NCI-H1417 (cell line): ENCODE measurements around the gene MTCH1.
A peak's percentile ranks its signal among the peaks of the same experiment; 100 is the strongest.

Experiments
- DNase-seq, 3 experiments: peaks; one replicate each; lab custom pipeline; 2025; lab: John Stamatoyannopoulos, UW

MTCH1 gene, protein sequence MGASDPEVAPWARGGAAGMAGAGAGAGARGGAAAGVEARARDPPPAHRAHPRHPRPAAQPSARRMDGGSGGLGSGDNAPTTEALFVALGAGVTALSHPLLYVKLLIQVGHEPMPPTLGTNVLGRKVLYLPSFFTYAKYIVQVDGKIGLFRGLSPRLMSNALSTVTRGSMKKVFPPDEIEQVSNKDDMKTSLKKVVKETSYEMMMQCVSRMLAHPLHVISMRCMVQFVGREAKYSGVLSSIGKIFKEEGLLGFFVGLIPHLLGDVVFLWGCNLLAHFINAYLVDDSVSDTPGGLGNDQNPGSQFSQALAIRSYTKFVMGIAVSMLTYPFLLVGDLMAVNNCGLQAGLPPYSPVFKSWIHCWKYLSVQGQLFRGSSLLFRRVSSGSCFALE

DNA sequence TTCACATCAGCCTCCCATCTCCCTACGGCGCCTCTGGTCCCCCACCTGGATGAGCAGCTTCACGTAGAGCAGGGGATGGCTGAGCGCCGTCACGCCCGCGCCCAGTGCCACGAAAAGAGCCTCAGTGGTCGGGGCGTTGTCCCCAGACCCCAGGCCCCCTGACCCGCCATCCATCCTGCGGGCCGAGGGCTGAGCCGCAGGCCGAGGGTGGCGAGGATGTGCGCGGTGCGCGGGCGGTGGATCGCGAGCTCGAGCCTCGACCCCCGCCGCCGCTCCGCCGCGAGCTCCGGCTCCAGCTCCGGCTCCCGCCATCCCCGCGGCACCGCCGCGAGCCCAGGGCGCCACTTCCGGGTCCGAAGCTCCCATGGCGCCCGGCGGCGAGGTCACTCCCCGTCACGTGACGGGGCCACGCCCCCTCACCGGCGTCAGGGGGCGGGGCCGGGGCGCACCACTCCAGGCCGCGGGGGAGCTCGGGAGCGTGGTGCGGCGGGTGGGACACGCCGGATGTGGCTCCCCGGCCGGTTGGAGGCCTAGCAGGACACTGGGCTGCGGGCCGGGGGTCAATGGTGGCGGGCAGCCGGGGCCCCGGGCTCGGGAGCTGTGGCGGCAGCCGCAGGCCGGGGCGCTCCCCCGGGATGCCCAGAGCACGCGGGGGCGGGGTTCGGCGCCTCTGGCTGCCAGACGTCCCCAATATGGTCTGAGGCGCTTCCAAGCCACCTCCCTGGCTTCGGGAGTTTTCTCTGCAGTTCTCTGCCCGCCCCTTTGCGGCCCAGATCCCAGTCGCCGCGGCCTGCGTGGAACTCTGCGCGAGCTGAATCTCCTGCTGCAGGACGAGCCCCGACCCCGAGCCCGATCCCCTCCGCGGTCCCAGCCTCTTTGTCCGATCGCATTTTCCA, at the start of gene MTCH1:
Gene MTCH1 (minus strand): TSS at position 389 of the 896 bp plus-strand sequence. CDS start 23 bp downstream, at position 366.
- peak; percentile 92 to 97 (median 94) for DNase-seq

DNA sequence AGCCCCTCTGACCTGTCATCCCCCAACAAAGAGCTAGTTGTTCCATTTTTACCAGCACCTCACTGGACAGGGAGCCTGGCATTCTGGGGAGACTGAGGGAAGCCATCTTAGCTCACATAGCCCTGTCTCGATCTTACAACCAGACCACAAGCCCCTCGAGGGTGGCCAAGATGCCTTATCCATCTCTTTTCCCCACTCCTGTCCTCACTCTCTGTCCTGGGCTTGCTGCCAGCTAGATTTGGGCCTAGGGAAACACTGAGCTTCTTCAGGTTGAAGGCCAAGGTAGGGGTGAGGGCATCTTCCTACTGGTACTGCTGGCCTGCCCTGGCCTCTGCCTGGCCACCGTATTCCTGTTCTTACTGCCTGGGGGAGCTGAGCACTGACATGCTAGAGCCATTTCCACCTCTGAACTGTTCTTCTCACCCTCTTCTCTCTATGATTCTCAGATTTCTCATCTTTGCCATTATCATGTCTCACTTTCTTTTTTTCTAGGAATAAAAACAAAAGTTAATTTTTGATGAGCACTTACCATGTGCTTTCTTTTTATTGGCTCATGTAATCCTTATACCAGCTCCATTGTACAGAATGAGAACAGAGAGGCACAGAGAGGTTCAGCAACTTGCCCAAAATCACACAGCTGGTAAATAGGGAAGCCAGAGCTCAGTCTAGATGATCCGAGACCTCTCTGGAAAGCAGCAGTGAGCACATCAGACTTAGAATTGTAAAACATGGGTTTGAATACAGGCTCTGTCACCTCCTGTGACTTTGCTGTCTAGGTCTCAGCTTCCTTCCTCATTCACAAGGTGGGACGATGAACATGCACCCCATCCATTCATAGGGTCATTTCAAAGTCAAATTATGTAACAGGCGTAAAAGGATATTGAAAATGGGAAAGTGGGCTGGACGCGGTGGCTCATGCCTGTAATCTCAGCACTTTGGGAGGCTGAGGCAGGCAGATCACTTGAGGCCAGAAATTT, 48.1 kb upstream of the MTCH1 start:
- DNase-seq = no peak

DNA sequence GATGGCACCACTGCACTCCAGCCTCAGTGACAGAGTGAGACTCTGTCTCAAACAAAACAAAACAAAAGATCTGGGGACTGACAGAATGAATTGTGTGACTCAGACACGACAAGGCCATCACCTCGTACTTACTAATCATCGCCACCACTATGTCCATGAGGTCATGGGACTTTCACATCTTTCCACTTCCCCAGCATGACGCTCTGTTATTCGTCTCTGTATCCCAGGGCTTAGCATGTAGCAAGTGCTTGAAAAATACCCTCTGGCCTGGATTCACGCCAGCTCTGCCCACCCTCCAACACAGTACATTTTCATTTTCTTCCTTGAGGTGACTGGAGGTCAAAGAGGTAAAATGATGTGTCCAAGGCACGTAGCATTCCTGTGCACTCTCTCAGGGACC, 47.3 kb upstream of the MTCH1 start:
- no peak for DNase-seq

DNA sequence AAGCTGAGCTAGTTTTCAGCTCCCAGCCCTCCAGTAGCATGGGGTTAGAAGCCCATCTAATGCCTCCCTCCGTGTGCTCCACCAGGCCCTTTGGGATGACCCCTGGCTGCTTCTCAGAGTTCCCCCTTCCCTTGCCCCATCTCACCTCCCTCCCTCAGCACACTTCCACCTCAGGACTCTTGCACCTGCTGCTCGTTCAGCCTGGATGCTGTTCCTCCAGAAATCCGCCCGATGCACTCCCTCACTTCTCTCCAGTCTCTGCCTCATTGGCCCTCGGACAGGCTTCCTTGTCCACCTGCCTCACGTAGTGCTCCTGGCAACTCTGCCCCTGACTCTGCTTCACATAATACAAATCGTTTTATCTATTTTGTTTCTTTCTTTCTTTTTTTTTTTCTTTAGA, 46.2 kb upstream of the MTCH1 start:
- no peak for DNase-seq

DNA sequence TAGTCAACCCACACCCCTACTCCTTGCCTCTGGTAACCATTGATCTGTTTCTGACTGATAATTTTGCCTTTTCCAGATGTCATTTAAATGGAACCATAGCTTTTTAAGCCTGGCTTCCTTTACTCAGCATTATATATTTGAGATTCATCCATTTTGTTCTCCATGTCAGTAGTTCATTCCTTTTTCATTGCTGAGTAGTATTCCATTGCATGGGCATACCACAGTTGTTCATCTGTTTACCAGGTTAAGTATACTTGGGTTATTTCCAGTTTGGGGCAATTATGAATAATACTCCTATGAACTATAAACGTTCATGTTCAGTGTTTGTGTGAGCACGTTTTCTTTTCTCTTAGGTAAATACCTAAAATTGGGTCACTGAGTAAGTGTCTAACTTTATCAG, 44.6 kb upstream of the MTCH1 start:
- DNase-seq = no peak

DNA sequence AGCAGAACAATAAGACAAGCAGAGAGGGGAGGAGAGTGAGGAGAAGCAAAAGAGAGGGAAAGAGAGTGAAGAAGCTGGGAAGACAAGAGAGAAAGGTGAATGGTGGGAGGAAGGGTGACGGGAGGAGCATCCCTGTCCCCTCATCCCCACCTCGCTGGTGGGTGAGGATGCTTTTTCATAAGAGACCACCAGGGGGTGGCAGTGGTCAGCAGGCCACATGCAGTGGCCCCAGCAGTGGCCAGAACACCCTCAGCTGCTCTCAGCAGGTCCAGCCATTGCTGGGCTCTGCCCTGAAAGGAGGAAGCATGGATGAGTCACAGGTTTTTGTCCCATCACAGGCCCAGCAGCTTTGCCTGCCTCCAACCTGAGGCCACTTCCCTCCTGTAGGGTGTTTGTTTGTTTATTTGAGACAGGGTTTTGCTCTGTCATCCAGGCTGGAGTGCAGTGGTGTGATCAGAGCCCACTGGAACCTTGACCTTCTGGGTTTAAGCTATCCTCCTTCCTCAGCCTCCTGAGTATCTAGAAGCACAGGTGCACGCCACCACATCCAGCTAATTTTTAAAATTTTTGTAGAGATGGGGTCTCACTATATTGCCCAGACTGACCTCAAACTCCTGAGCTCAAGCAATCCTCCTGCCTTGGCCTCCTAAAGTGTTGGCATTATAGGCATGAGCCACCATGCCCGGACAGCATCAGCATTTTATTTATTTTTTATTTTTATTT, 43.4 kb upstream of the MTCH1 start:
- peak; percentile 38 to 49 (median 41) for DNase-seq

DNA sequence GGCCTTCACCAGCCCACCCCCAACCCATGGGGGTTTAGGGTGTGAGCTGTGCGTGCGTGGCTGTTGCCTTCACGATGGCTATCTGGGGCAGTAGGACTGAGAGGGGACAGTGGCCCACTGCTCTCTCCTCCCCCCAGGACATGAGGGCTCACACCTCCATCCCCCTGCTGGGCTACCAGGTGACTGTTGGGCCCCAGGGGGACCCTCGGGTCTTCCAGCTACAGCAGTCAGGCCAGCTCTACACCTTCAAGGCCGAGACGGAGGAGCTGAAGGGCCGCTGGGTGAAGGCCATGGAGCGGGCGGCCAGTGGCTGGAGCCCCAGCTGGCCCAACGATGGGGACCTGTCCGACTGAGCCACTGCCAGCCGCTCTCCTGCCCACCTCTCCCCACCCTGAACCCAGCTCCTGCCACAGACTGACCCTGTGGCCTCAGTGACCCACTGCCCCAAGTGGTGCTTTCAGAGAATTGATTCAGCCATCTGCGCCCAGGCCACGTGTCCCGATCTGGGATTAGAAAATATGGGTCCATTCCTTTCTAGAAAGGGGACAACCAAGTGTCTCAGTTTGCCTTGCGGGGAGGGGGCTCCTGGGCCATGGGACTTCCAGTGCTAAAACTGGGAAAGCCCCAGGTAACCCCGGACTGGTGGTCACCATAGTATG, 41.9 kb upstream of the MTCH1 start:
- no peak for DNase-seq

DNA sequence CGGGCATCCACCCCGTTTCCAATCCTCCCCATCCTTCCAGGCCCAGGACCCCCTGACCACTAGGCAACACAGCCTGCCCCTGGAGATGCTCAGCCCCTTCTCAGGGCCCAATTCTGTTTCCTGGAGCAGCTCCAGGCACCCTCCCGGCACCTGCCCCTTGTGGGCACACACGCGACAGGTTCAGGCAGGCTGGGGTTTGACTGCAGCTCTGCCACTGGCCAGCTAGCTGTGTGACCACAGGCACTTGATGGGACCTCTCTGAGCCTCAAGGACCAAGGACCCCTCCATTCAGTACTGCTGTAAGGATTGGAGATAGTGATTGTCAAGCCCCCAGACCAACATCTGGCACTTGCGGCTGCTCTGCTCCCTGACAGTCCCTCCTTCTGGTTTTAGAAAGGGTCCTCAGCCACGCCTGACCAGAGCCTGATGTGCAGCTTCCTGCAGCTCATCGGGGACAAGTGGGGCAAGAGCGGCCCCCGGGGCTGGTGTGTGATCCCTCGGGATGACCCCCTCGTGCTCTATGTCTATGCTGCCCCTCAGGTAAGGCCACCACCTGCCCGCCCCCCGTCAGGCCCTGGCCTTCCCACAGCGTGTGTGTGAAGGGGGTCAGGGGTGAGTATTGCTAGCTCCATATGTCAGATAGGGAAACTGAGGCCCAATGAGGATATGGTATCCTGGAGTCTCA, 41.2 kb upstream of the MTCH1 start:
- no peak for DNase-seq

DNA sequence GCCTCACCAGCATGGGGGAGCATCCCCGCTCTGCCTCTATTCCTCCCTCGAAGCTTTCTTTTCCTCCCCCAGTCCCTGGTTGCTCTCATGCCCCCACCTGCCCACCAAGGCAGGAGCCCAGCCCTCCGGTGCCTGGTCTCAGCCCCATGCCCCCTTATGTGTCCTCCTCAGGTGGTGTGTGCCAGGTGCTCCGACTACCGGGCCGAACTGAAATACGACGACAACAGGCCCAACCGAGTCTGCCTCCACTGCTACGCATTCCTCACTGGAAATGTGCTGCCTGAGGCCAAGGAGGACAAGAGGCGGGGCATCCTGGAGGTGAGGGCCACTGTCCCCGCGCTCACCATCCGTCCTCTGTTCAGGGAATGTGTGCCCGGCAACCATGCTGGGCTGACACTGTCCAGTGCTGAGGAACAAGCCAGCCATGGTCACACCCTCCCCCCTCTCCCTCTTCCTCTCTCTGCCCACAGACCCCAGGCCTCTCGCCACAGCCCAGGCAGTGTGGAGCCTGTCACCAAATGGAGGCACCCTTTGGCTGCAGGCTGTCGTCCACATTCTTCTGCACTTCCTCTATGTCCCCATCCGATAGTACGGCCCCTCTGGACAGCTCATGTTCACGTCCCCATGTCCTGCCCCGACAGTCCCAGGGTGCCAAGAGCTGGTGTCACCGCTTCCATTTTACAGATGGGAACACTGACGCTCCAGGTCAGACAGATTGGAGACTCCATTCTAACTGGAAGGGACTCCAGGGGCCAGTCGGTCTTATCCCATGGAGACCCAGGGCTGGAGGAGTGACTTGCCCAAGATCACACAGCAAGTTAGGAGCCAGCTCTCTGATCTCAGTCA, 39.8 kb upstream of the MTCH1 start:
- DNase-seq = no peak

DNA sequence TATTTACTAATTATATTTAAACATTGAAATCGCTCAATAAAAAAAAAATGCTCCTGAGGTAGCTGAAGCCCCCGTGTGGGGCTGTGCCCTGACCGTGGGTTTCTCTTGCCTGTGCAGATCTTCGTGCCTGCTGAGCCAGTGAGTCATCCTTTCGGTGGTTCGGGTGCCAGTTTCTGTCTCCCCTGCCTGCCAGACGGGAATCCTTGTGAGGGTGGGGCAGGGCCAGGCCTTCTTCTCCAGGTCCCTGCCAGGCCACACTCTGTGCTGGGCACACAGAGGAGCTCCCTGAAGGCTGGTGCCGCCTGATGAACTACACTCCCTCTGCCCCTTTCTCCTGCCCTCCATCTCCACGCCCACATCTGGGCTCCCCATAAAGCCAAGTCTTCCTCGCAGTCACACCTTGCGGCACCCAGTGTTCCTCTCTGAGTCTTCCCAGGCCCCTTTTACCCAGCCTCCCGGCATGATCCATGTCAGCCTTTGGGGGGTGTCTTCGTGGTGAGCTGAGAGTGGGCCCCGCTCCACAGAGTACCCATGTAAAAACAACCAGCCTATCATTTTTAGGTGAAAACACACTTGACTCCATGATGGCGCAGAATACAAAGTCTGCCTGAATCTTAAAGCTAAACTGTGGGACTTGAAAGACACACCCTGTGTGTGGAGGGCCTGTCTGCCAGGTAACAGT, 38.8 kb upstream of the MTCH1 start:
- DNase-seq = no peak

DNA sequence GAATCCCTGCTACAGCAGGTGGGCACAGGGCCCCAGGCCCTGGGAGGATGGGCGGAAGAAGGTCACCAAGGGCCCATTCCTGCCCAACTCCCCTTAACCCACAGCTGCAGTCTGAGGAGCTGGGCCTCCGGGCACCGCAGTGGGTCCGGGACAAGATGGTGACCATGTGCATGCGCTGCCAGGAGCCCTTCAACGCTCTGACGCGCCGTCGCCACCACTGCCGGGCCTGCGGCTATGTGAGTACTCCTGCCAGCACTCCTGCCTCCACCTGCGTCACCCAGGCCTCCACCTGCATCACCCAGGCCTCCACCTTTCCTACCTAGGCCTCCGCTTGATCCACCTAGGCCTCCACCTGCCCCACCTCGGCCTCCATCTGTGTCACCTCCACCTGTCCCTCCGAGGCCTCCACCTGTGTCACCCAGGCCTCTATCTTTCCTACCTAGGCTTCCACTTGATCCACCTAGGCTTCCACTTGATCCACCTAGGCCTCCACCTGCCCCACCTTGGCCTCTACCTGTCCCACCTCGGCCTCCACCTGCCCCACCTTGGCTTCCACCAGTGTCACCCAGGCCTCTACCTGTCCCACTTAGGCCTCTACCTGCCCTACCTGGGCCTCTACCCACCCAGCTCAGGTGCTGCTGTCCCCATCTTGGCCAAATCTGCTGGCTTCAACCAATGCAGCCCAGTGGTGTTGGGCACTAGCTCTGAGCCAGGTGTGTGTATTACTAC, 36.3 kb upstream of the MTCH1 start:
- no peak for DNase-seq

DNA sequence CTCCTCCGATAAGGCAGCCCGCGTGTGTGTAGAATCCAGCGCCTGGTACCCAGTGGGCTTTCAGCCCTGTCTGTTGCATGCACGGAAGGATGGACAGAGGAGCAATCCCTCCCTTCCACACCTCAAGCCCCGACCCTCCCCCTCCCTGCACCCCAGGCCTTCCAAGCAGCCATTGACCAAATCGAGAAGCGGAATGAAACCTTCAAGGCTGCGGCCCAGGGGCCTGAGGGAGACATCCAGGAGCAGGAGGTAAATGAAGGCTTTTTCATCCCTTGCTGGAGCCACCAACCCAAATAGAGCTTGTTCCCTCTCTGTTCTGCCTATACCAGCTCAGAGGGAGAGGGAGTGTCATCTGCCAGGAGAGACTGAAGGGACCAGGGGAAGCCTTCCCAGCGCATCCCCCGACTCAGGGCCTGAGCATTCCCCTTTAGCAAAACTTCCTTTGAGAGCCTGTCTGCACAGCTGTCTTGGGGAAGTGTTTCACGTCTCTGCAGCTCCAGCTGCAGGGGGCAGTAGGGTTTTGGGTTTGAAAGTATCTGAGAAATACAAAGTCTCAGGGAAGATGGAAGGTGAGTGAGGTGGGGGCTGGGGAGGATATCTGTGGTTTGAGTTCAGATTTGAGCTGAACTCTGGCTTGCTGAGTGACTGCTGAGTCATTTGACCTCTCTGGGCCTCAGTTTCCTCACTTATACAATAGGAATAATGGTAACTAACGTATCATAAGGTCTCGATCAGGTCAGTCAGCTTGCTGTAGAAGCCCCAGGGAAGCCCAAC, 35.5 kb upstream of the MTCH1 start:
- peak in 1 of 3 experiments; percentile 44 for DNase-seq

DNA sequence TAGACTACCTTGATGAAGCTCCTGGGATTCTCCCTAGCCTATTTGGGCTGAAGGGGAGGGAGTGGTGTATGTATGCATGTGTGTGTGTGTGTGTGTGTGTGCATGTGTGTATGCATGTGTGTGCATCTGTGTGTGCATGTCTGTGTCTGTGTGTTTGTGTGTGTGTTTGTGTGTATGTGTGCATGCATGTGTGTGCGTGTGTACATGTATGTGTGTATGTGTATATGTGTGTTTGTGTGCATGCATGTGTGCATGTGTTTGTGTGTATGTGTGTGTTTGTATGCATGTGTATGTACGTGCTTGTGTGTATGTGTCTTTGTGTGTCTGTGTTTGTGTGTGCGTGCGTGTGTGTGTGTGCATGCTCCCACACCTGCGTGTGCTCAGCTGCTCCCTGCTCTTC, 34.8 kb upstream of the MTCH1 start:
- no peak for DNase-seq

DNA sequence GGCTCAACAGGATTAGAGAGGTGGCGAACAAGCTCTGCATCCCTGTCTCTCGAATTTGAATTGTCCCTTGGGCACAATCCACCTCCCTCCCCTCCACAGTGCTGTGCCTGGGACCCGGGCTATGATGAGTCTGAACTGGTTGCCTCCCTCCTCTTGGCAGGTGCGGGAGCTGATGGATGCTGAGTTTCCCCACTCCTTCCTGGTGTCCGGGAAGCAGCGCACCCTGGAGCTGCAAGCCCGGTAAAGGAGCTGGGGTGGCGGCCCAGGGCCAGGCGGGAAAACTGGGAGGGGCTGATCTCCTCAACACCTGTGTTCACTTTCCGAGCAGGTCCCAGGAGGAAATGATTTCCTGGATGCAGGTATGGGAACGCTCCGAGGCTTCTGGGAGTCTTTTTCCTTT, 34.4 kb upstream of the MTCH1 start:
- DNase-seq = peak; percentile 39 to 64 (median 49)

DNA sequence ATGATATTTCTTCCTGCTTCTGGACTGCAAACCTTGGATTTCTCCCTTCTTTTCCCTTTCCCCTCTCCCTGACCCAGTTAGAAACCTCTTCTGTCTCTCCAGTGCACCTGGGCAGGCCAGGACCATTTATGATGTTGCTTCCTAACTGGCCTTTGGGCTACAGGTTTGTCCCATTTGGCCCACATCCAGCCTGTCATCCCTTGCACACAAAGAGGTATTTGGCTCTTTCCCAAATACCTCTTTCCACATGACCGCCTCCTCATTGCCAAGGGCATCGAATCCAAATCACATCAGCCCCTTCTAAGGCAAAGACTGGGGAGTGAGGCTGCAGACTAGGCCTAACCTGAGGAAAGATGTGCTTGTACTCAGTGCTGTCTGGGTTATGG, 33.1 kb upstream of the MTCH1 start:
- peak; percentile 62 to 86 (median 76) for DNase-seq

DNA sequence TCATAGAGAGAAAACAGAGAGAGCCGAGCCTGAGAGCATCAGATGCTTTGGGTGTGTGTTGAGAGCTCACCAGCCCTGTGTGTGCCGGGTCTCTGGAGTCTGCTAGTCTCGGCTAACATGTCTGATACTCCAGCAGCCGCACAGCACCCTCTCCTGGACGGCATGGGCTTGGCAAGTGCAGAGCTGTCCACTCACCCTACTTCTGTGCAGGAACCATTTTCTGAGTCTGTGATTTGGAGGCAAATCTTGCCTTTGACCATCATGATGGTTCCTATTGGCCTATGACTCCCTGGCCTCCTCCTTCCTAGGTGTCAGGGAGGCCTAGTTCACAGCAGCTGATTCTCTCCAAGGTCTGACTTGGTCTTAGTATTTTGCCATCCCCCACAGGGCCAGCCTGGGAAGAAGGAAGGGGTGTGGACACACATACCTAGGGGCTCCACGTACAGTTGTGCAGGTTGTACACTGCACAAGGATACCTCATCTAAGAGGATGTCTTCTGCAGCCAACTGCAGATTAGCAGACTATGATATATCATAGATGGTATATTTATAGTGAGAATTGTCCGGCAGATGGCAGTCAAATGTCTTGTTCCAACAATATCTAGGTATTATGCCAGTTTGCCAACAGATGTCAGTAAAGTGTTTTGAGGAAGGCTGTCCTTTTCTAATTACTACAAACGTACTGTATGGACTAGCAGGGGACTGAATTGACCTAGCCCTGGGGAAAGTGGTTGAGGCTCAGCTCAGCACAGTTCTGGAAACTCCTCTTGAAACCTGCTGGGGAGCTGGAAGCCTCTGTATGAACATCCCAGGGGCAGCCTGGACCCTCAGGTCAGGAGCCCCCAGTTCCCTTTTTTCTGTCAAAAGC, 32.4 kb upstream of the MTCH1 start:
- DNase-seq = peak; percentile 77 to 92 (median 86)
